A673 (cell line): Measurements from ENCODE around the gene GNAI2. TPM values are rescaled to one million over a fixed set of nuclear protein-coding genes. Genes with fewer than 3 reads are reported as not detected.

Source experiments
- BruUV-seq: library from RNA; stranded (reverse); fragments of 400-500 nt; replicated peaks from 2 replicates; lab custom pipeline; 2021; lab: Mats Ljungman, UMichigan
- CTCF ChIA-PET: fragments of 300-600 bp; sonication (Branson Sonifier 250); formaldehyde crosslinking; loops from one replicate; lab custom pipeline; 2022; ENCODE audit warnings: antibody characterized with exemption; lab: Charles Lee
- POLR2A ChIA-PET: fragments of 300-600 bp; sonication (Branson Sonifier 250); formaldehyde crosslinking; loops from one replicate; lab custom pipeline; 2022; ENCODE audit warnings: antibody characterized with exemption; ENCODE audit not compliant: low non-redundant PET; lab: Charles Lee
- DNase-seq: peaks from one replicate; pipeline ENCODE4 v3.0.0-alpha.2; 2015; ENCODE audit warnings: low spot score
- H3K27ac ChIP-seq: fragments of 200-600 bp; sonication (generic); 2 replicates; pipeline ENCODE4 v1.5.1; 2016; ENCODE audit warnings: mixed run types, low read depth, mild to moderate bottlenecking, mixed read lengths, antibody characterized with exemption, low read length; ENCODE audit not compliant: poor library complexity, severe bottlenecking
- H3K27me3 ChIP-seq: fragments of 200-600 bp; sonication (generic); replicated peaks from 2 replicates; pipeline ENCODE4 v1.6.1; 2017; ENCODE audit warnings: mixed run types, low read depth, mild to moderate bottlenecking, mixed read lengths, antibody characterized with exemption, low read length; ENCODE audit not compliant: insufficient read depth, poor library complexity
- H3K36me3 ChIP-seq: fragments of 200-600 bp; sonication (generic); 2 replicates; pipeline ENCODE4 v1.6.1; 2016; ENCODE audit warnings: mixed run types, mild to moderate bottlenecking, mixed read lengths, antibody characterized with exemption, low read length; ENCODE audit not compliant: insufficient read depth, poor library complexity, severe bottlenecking
- H3K4me1 ChIP-seq: fragments of 200-600 bp; sonication (generic); 2 replicates; pipeline ENCODE4 v1.6.1; 2017; ENCODE audit warnings: mixed run types, mild to moderate bottlenecking, mixed read lengths, antibody characterized with exemption, low read length; ENCODE audit not compliant: insufficient read depth, poor library complexity, severe bottlenecking
- H3K4me3 ChIP-seq: fragments of 200-600 bp; sonication (generic); 2 replicates; pipeline ENCODE4 v1.5.1; 2016; ENCODE audit warnings: low read depth, mixed run types, mild to moderate bottlenecking, mixed read lengths, low read length; ENCODE audit not compliant: poor library complexity, severe bottlenecking
- H3K9me3 ChIP-seq: fragments of 200-600 bp; sonication (generic); 2 replicates; pipeline ENCODE4 v1.6.1; 2016; ENCODE audit warnings: mixed run types, low read depth, mild to moderate bottlenecking, mixed read lengths, antibody characterized with exemption, low read length; ENCODE audit not compliant: poor library complexity, severe bottlenecking
- CTCF ChIP-seq: fragments of 300-800, 200-600 bp; sonication (generic); conservative IDR thresholded peaks from 2 replicates; pipeline ENCODE4 v1.5.1; 2017; ENCODE audit warnings: low read depth, mild to moderate bottlenecking, antibody characterized with exemption, low read length, moderate library complexity, mixed read lengths
- EZH2 ChIP-seq: fragments of 200-600 bp; sonication (generic); IDR thresholded peaks from 2 replicates; pipeline ENCODE4 v1.6.1; 2017; ENCODE audit warnings: borderline replicate concordance, low read depth, mild to moderate bottlenecking, mixed read lengths, antibody characterized with exemption, low read length; ENCODE audit not compliant: poor library complexity, severe bottlenecking
- intact Hi-C: fragments of 100-400 bp; cut with micrococcal nuclease; formaldehyde crosslinking; loops from one replicate; pipeline ENCODE4 v1.10.0; 2022; ENCODE audit not compliant: unreplicated experiment
- total RNA-seq: library from RNA; stranded (reverse); gene quantifications from 2 replicates; pipeline ENCODE4 v1.2.3, GENCODE V29; 2021

GNAI2 gene
- total RNA-seq, 1 experiment from 2014 or later = 115 TPM

- Histone ChIP-seq H3K4me1 (no peaks in the 10 kb centered on the region), H3K4me3 (no peak overlapping the region), H3K9me3 (no peaks in the 10 kb centered on the region), H3K36me3 (peaks cover 15% of the 10 kb centered on the region), H3K27ac (no peak overlapping the region), H3K27me3 (no peaks in the 10 kb centered on the region)
- no peak for DNase-seq
- ChIA-PET CTCF (no interaction called here), POLR2A (no interaction called here)
- no TSS peak for BruUV-seq
- no peak for TF ChIP-seq CTCF
- TF ChIP-seq EZH2 = no peak
- intact Hi-C loops = no loop called here
Observed at GRCh38 chr3:50254577-50255250, 18.7 kb downstream of the GNAI2 start.

- Histone ChIP-seq H3K27me3 (no peaks in the 10 kb centered on the region), H3K4me1 (no peaks in the 10 kb centered on the region), H3K27ac (no peak overlapping the region), H3K4me3 (no peak overlapping the region), H3K36me3 (peaks cover 15% of the 10 kb centered on the region), H3K9me3 (no peaks in the 10 kb centered on the region)
- no peak for DNase-seq
- BruUV-seq = no TSS peak
- ChIA-PET POLR2A (no interaction called here), CTCF (no interaction called here)
- TF ChIP-seq EZH2 (no peak), CTCF (no peak)
- intact Hi-C loops = no loop called here
Observed at GRCh38 chr3:50255251-50255615, 19.2 kb downstream of the GNAI2 start.

- ChIA-PET CTCF (interaction anchor here (0.6 kb wide), 1 partner anchor 128 kb away, joined by 5 read pairs; no protein-coding TSS in a partner anchor), POLR2A (no interaction called here)
- TF ChIP-seq EZH2 = no peak
- peak; percentile 50 for TF ChIP-seq CTCF
- no peaks in the 10 kb centered on the region for H3K4me1 ChIP-seq
- peaks cover 15% of the 10 kb centered on the region for H3K36me3 ChIP-seq
- no TSS peak for BruUV-seq
- intact Hi-C loops = no loop called here
- H3K9me3 ChIP-seq = no peaks in the 10 kb centered on the region
- H3K27ac ChIP-seq = no peak overlapping the region
- no peak for DNase-seq
- no peaks in the 10 kb centered on the region for H3K27me3 ChIP-seq
- H3K4me3 ChIP-seq = no peak overlapping the region
Observed at GRCh38 chr3:50256978-50257890, 21.2 kb downstream of the GNAI2 start.
